CD14-positive monocyte (primary cell): ENCODE results near the gene ARHGEF37. TPM values are rescaled to one million over a fixed set of nuclear protein-coding genes. Genes with fewer than 3 reads are reported as not detected.

Experiments
- DNase-seq, 3 donors: peaks; one replicate each; pipeline ENCODE4 v3.0.0-alpha.2; 2011 to 2022
- H2AFZ ChIP-seq: 2 replicates; pipeline ENCODE4 v1.6.0; 2012; ENCODE audit warnings: mild to moderate bottlenecking, low read depth, low read length, inconsistent platforms; ENCODE audit not compliant: insufficient read depth, poor library complexity, severe bottlenecking
- H3K27ac ChIP-seq, 2 donors: 1 replicate in 1 of 2; 2 replicates in 1 of 2; pipeline ENCODE4 v1.5.1; 2012 to 2013; ENCODE audit warnings: low read length in 2 of 2, control low read depth in 1 of 2, inconsistent platforms in 1 of 2, low read depth in 1 of 2, mild to moderate bottlenecking in 1 of 2
- H3K27me3 ChIP-seq, 2 donors: one replicate each; pipeline versions ENCODE4 v1.6.0 to v1.6.1; 2011 to 2013; ENCODE audit warnings: low read length in 2 of 2; ENCODE audit not compliant: control insufficient read depth in 2 of 2, insufficient read depth in 2 of 2
- H3K36me3 ChIP-seq, 2 donors: replicated peaks in 1 of 2; 1 replicate in 1 of 2; 2 replicates in 1 of 2; pipeline versions ENCODE4 v1.5.1 to v1.6.1; 2012 to 2013; ENCODE audit warnings: low read length in 2 of 2, control low read depth in 1 of 2, inconsistent platforms in 1 of 2, mild to moderate bottlenecking in 1 of 2; ENCODE audit not compliant: insufficient read depth in 2 of 2, control insufficient read depth in 1 of 2
- H3K4me1 ChIP-seq, 2 donors: 1 replicate in 1 of 2; 2 replicates in 1 of 2; pipeline versions ENCODE4 v1.5.1 to v1.6.1; 2012 to 2013; ENCODE audit warnings: low read length in 2 of 2, control low read depth in 1 of 2, inconsistent platforms in 1 of 2, mild to moderate bottlenecking in 1 of 2, moderate library complexity in 1 of 2; ENCODE audit not compliant: insufficient read depth in 2 of 2, control insufficient read depth in 1 of 2
- H3K4me2 ChIP-seq: replicated peaks from 2 replicates; pipeline ENCODE3; 2012; ENCODE audit warnings: low read length, moderate library complexity, mild to moderate bottlenecking; ENCODE audit not compliant: poor library complexity, severe bottlenecking; ENCODE audit errors: extremely low read depth
- H3K4me3 ChIP-seq, 3 experiments: fragments of 200-600 bp in 1 of 3; sonication (generic) in 1 of 3; replicated peaks in 1 of 3; 1 replicate in 2 of 3; 2 replicates in 1 of 3; pipeline ENCODE4 v1.5.1; 2011 to 2013; ENCODE audit warnings: low read length in 3 of 3, mild to moderate bottlenecking in 3 of 3, control low read depth in 2 of 3, low read depth in 2 of 3, inconsistent platforms in 1 of 3, moderate library complexity in 1 of 3
- H3K79me2 ChIP-seq: 2 replicates; pipeline ENCODE4 v1.6.0; 2012; ENCODE audit warnings: mild to moderate bottlenecking, control low read depth, inconsistent platforms, low read length, moderate library complexity; ENCODE audit not compliant: insufficient read depth
- H3K9ac ChIP-seq: 2 replicates; pipeline ENCODE4 v1.6.0; 2017; ENCODE audit warnings: low read length, mild to moderate bottlenecking; ENCODE audit not compliant: insufficient read depth, poor library complexity, severe bottlenecking
- H3K9me3 ChIP-seq, 2 donors: replicated peaks in 1 of 2; 1 replicate in 1 of 2; 2 replicates in 1 of 2; pipeline versions ENCODE4 v1.5.1 to v1.6.1; 2012 to 2013; ENCODE audit warnings: low read length in 2 of 2, control low read depth in 1 of 2; ENCODE audit not compliant: control insufficient read depth in 1 of 2, insufficient read depth in 1 of 2
- H4K20me1 ChIP-seq: 2 replicates; pipeline ENCODE4 v1.6.0; 2012; ENCODE audit warnings: mild to moderate bottlenecking, low read length, control low read depth, moderate library complexity; ENCODE audit not compliant: insufficient read depth
- H3K27ac Mint-ChIP-seq, 7 donors: one replicate each; pipeline ENCODE4 v1.8.0; 2020; ENCODE audit warnings: mild to moderate bottlenecking in 7 of 7, mixed read lengths in 7 of 7, moderate library complexity in 6 of 7, inconsistent platforms in 2 of 7
- H3K27me3 Mint-ChIP-seq, 3 donors: one replicate each; pipeline ENCODE4 v1.8.0; 2021 to 2022; ENCODE audit warnings: low read depth in 3 of 3, mild to moderate bottlenecking in 3 of 3, mixed read lengths in 3 of 3, moderate library complexity in 3 of 3, inconsistent platforms in 1 of 3
- H3K36me3 Mint-ChIP-seq, 2 donors: one replicate each; pipeline ENCODE4 v1.8.0; 2020; ENCODE audit warnings: mixed read lengths in 2 of 2, inconsistent platforms in 1 of 2, mild to moderate bottlenecking in 1 of 2
- H3K4me1 Mint-ChIP-seq: one replicate; pipeline ENCODE4 v1.8.0; 2020; ENCODE audit warnings: mild to moderate bottlenecking, mixed read lengths
- H3K4me3 Mint-ChIP-seq, 2 donors: one replicate each; pipeline ENCODE4 v1.8.0; 2020; ENCODE audit warnings: mild to moderate bottlenecking in 2 of 2, mixed read lengths in 2 of 2, moderate library complexity in 1 of 2
- H3K9me3 Mint-ChIP-seq, 7 donors: one replicate each; pipeline ENCODE4 v1.8.0; 2020 to 2022; ENCODE audit warnings: mixed read lengths in 7 of 7, mild to moderate bottlenecking in 6 of 7, moderate library complexity in 6 of 7, inconsistent platforms in 2 of 7
- WGBS: methylation state at CpG from one replicate; pipeline ENCODE4 v1.1.5; 2013; ENCODE audit warnings: missing lambda C conversion rate; ENCODE audit not compliant: insufficient coverage; 5-methylcytosine and 5-hydroxymethylcytosine counted together
- intact Hi-C, 2 donors: fragments of 100-400 bp; cut with micrococcal nuclease; formaldehyde crosslinking; loops; one replicate each; pipeline versions ENCODE4 v1.15.0 to v1.15.1; 2023
- polyA plus RNA-seq, 3 donors: library from polyadenylated mRNA; depleted of rRNA in 1 of 3; unstranded in 2 of 3; stranded (reverse) in 1 of 3; fragments of 300-500 nt in 2 of 3; fragments of >200 nt in 1 of 3; fragmentation: Illumina TruSeq in 2 of 3; gene quantifications; 1 replicate in 2 of 3; 2 replicates in 1 of 3; pipeline ENCODE4 v1.2.3, GENCODE V29; 2012 to 2021
- TF ChIP-seq, protein P1 (sequence below): fragments of 200-600 bp; IDR thresholded peaks from one replicate; pipeline ENCODE4 v1.8.0; 2022; ENCODE audit warnings: antibody characterized with exemption, mild to moderate bottlenecking

Gene ARHGEF37
- polyA plus RNA-seq, 3 donors: not detected

DNA sequence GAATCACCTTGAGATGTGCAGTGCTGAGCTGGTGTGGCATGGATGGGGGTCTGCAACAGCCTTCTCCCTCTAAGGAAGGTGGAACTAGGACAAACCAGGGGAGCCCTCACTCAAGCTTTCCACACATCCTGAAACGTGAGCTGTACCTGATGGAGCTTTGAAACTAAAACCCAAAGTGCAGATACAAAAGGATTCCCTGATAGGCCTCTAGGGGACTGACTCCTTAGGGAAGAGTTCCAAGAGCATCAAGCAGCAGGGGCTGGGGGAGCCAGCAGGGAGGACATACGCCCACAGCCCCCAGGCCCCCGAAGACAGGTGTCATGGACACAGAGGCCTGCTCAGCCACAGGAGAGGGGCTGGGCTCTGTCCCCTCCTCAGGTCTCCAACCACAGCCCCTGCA lies 17.7 kb downstream of the ARHGEF37 start:
- Histone ChIP-seq H3K4me1 (no peaks in the 10 kb centered on the region), H2AFZ (no peak overlapping the region), H3K9ac (no peak overlapping the region), H3K36me3 (no peaks in the 10 kb centered on the region), H3K9me3 (peaks cover 5% of the 10 kb centered on the region in 2 donors), H3K27me3 (no peaks in the 10 kb centered on the region), H4K20me1 (no peaks in the 10 kb centered on the region), H3K27ac (no peak overlapping the region), H3K79me2 (no peaks in the 10 kb centered on the region), H3K4me2 (no peak overlapping the region), H3K4me3 (no peak overlapping the region)
- H3K27ac Mint-ChIP-seq: no peak overlapping the region
- H3K4me3 Mint-ChIP-seq: no peak overlapping the region
- H3K4me1 Mint-ChIP-seq: peaks cover 2% of the 10 kb centered on the region
- peaks cover 2 to 6% (median 4%) of the 10 kb centered on the region in 7 donors for H3K9me3 Mint-ChIP-seq
- TF ChIP-seq, protein P1, sequence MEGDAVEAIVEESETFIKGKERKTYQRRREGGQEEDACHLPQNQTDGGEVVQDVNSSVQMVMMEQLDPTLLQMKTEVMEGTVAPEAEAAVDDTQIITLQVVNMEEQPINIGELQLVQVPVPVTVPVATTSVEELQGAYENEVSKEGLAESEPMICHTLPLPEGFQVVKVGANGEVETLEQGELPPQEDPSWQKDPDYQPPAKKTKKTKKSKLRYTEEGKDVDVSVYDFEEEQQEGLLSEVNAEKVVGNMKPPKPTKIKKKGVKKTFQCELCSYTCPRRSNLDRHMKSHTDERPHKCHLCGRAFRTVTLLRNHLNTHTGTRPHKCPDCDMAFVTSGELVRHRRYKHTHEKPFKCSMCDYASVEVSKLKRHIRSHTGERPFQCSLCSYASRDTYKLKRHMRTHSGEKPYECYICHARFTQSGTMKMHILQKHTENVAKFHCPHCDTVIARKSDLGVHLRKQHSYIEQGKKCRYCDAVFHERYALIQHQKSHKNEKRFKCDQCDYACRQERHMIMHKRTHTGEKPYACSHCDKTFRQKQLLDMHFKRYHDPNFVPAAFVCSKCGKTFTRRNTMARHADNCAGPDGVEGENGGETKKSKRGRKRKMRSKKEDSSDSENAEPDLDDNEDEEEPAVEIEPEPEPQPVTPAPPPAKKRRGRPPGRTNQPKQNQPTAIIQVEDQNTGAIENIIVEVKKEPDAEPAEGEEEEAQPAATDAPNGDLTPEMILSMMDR: no peak
- WGBS: 82% methylated on average over 2 of the region's 3 CpGs
- DNase-seq: no peak
- intact Hi-C loops: no loop called here
- H3K27me3 Mint-ChIP-seq: peaks cover 2 to 8% (median 2%) of the 10 kb centered on the region in 3 donors
- H3K36me3 Mint-ChIP-seq: no peaks in the 10 kb centered on the region

DNA sequence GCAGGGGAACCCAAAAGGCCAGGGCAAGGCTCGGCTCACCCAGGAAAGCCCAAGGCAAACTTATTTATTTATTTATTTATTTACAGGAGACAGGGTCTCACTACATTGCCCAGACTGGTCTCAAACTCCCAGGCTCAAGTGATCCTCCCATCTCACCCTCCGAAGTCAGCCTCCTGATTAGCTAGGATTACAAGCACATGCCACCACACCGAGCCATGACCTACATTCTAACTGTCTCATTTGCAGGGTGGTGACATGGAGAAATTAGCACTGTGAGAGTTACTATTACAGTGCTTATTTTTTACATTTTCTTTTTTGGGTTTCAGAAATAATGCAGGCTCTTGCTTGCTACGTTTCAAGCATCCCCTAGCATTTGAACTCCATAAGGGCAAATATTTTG lies 18.1 kb downstream of the ARHGEF37 start:
- Histone ChIP-seq H3K79me2 (no peaks in the 10 kb centered on the region), H3K27ac (no peak overlapping the region), H3K9ac (no peak overlapping the region), H3K4me2 (no peak overlapping the region), H2AFZ (no peak overlapping the region), H3K9me3 (peaks cover 5% of the 10 kb centered on the region in 2 donors), H4K20me1 (no peaks in the 10 kb centered on the region), H3K4me1 (no peaks in the 10 kb centered on the region), H3K4me3 (no peak overlapping the region), H3K36me3 (no peaks in the 10 kb centered on the region), H3K27me3 (no peaks in the 10 kb centered on the region)
- peaks cover 2 to 10% (median 2%) of the 10 kb centered on the region in 3 donors for H3K27me3 Mint-ChIP-seq
- no peak for DNase-seq
- H3K27ac Mint-ChIP-seq: no peak overlapping the region
- TF ChIP-seq, protein P1: no peak
- H3K4me3 Mint-ChIP-seq: no peak overlapping the region
- intact Hi-C loops: no loop called here
- H3K9me3 Mint-ChIP-seq: peaks cover 2 to 6% (median 4%) of the 10 kb centered on the region in 7 donors
- H3K4me1 Mint-ChIP-seq: peaks cover 2% of the 10 kb centered on the region
- WGBS: no CpG with 5 or more reads among the region's 4 CpGs
- no peaks in the 10 kb centered on the region for H3K36me3 Mint-ChIP-seq
